Measurements from ENCODE around the gene TMEM171. TPM values are rescaled to one million over a fixed set of nuclear protein-coding genes. Genes with fewer than 3 reads are reported as not detected.

TMEM171 gene
- total RNA-seq, 4 donors from 2014 or later = 22.3 to 74.6 (median 50.4) TPM

- Histone ChIP-seq H3K4me3 (replicated peaks in 1 of 3) (no peak overlapping the region), H3K9me3 (no peaks in the 10 kb centered on the region), H3K27ac (no peak overlapping the region), H3K27me3 (no peaks in the 10 kb centered on the region), H3K36me3 (no peaks in the 10 kb centered on the region), H3K4me1 (peaks cover 29 to 51% of the 10 kb centered on the region in 2 donors)
- intact Hi-C loops (cut with DNase I) = no loop called here
- 80 to 90% methylated on average over 4 of the region's 4 CpGs for WGBS, 2 donors
- DNase-seq = no peak
- TF ChIP-seq CTCF (IDR thresholded peaks at IDR 0.05) (no peak), POLR2A (IDR thresholded peaks at IDR 0.05) (no peak)
These were observed 39.9 kb downstream of the TMEM171 start for GRCh38 chr5:73160239-73160671.

GRCh38 chr5:73170522-73170921 is 50.1 kb downstream of the TMEM171 start:
- no peaks in the 10 kb centered on the region for H3K27me3 ChIP-seq
- H3K9me3 ChIP-seq = no peaks in the 10 kb centered on the region
- no peak overlapping the region for H3K4me3 ChIP-seq (replicated peaks in 1 of 3)
- no peak overlapping the region for H3K27ac ChIP-seq
- no peak for TF ChIP-seq POLR2A (IDR thresholded peaks at IDR 0.05)
- TF ChIP-seq CTCF (IDR thresholded peaks at IDR 0.05) = peak in 3 of 6 experiments; percentile 20 to 30 (median 26)
- peaks cover 4 to 11% of the 10 kb centered on the region in 2 donors for H3K4me1 ChIP-seq
- no peaks in the 10 kb centered on the region for H3K36me3 ChIP-seq
- no peak for DNase-seq
- intact Hi-C loops (cut with DNase I) = no loop called here

GRCh38 chr5:73171495-73171894 is 51.1 kb downstream of the TMEM171 start:
- intact Hi-C loops (cut with DNase I) = no loop called here
- peaks cover 4 to 11% of the 10 kb centered on the region in 2 donors for H3K4me1 ChIP-seq
- H3K27me3 ChIP-seq = no peaks in the 10 kb centered on the region
- no peak overlapping the region for H3K27ac ChIP-seq
- H3K4me3 ChIP-seq (replicated peaks in 1 of 3) = no peak overlapping the region
- no peaks in the 10 kb centered on the region for H3K9me3 ChIP-seq
- no peaks in the 10 kb centered on the region for H3K36me3 ChIP-seq
- no peak for DNase-seq
- no peak for TF ChIP-seq POLR2A (IDR thresholded peaks at IDR 0.05)
- no peak for TF ChIP-seq CTCF (IDR thresholded peaks at IDR 0.05)

- no peak within 1 kb of the TSS for H3K27ac ChIP-seq
- H3K36me3 ChIP-seq = no peaks in the 10 kb centered on the region
- WGBS, 2 donors = 77 to 82% methylated on average over 5 of the region's 5 CpGs
- intact Hi-C loops (cut with DNase I) = no loop called here
- H3K9me3 ChIP-seq = no peaks in the 10 kb centered on the region
- DNase-seq = no peak
- H3K4me1 ChIP-seq = peaks cover 9 to 11% of the 10 kb centered on the region in 2 donors
- TF ChIP-seq POLR2A (IDR thresholded peaks at IDR 0.05) (no peak), CTCF (IDR thresholded peaks at IDR 0.05) (no peak)
- no peak within 1 kb of the TSS for H3K4me3 ChIP-seq (replicated peaks in 1 of 3)
- H3K27me3 ChIP-seq = no peaks in the 10 kb centered on the region
These were observed 52.6 kb downstream of the TMEM171 start, which contains the start of gene TMEM174 for GRCh38 chr5:73172951-73173350. TSS of gene TMEM174 (plus strand) at chr5:73173193. CDS start at chr5:73173244, 51 bp downstream.

GRCh38 chr5:73174100-73174815 is 53.9 kb downstream of the TMEM171 start:
- H3K27ac ChIP-seq = no peak overlapping the region
- no peak overlapping the region for H3K4me3 ChIP-seq (replicated peaks in 1 of 3)
- TF ChIP-seq POLR2A (IDR thresholded peaks at IDR 0.05) = no peak
- TF ChIP-seq CTCF (IDR thresholded peaks at IDR 0.05) = no peak
- DNase-seq = no peak
- H3K27me3 ChIP-seq = no peaks in the 10 kb centered on the region
- intact Hi-C loops (cut with DNase I) = no loop called here
- WGBS, 2 donors = 76 to 84% methylated on average over 8 of the region's 8 CpGs
- H3K36me3 ChIP-seq = no peaks in the 10 kb centered on the region
- peaks cover 9 to 11% of the 10 kb centered on the region in 2 donors for H3K4me1 ChIP-seq
- no peaks in the 10 kb centered on the region for H3K9me3 ChIP-seq
